H1 (cell line): ENCODE results near the gene HRH2. TPM values are rescaled to one million over a fixed set of nuclear protein-coding genes. Genes with fewer than 3 reads are reported as not detected.

Experiments used
- CTCF ChIA-PET: fragments of 300-600 bp; sonication (Branson Sonifier 250); formaldehyde crosslinking; loops from one replicate; lab custom pipeline; 2021; ENCODE audit not compliant: partially characterized antibody; lab: Charles Lee
- POLR2A ChIA-PET: fragments of 300-600 bp; sonication (Branson Sonifier 250); formaldehyde crosslinking; loops from one replicate; lab custom pipeline; 2021; ENCODE audit warnings: inconsistent platforms; ENCODE audit not compliant: partially characterized antibody; lab: Charles Lee
- DNase-seq, 2 experiments: peaks; one replicate each; pipeline versions ENCODE4 v3.0.0 to v3.0.0-alpha.2; 2010 to 2022; ENCODE audit warnings: low spot score in 2 of 2, low read depth in 1 of 2, mixed read lengths in 1 of 2
- FAIRE-seq: peaks from 2 replicates; lab custom pipeline; 2011; peaks lifted over from hg19 to GRCh38; lab: Jason Lieb, UNC
- H2AFZ ChIP-seq: 2 replicates; pipeline ENCODE4 v1.8.1; 2012; ENCODE audit warnings: low read length, inconsistent platforms
- H2AK5ac ChIP-seq: 2 replicates; pipeline ENCODE4 v1.6.1; 2013; ENCODE audit warnings: low read depth, low read length
- H2BK120ac ChIP-seq: replicated peaks from 2 replicates; pipeline ENCODE3; 2013; ENCODE audit warnings: low read depth, low read length, inconsistent platforms
- H2BK12ac ChIP-seq: 2 replicates; pipeline ENCODE4 v1.6.1; 2013; ENCODE audit warnings: low read depth, low read length
- H2BK15ac ChIP-seq: 2 replicates; pipeline ENCODE4 v1.6.1; 2013; ENCODE audit warnings: low read length
- H2BK20ac ChIP-seq: 2 replicates; pipeline ENCODE4 v1.6.1; 2013; ENCODE audit warnings: low read length
- H2BK5ac ChIP-seq: 2 replicates; pipeline ENCODE4 v1.6.1; 2013; ENCODE audit warnings: low read depth, low read length
- H3K14ac ChIP-seq: 2 replicates; pipeline ENCODE4 v1.6.1; 2013; ENCODE audit warnings: inconsistent platforms; ENCODE audit not compliant: insufficient read length
- H3K18ac ChIP-seq: 2 replicates; pipeline ENCODE4 v1.6.1; 2013; ENCODE audit warnings: low read length; ENCODE audit errors: extremely low read depth
- H3K23ac ChIP-seq: 2 replicates; pipeline ENCODE4 v1.6.1; 2013; ENCODE audit warnings: inconsistent platforms; ENCODE audit not compliant: insufficient read length
- H3K23me2 ChIP-seq: 2 replicates; pipeline ENCODE4 v1.6.1; 2013; ENCODE audit warnings: low read depth, low read length
- H3K27ac ChIP-seq: 2 replicates; pipeline ENCODE4 v1.6.1; 2011; ENCODE audit warnings: low read depth, low read length, inconsistent platforms
- H3K27me3 ChIP-seq, 4 experiments: replicated peaks in 1 of 4; 1 replicate in 1 of 4; 2 replicates in 3 of 4; pipeline versions ENCODE4 v1.6.1 to v1.8.1; 2011 to 2013; ENCODE audit warnings: low read length in 3 of 4, mild to moderate bottlenecking in 3 of 4, inconsistent platforms in 2 of 4, mixed read lengths in 2 of 4, moderate library complexity in 1 of 4; ENCODE audit not compliant: control insufficient read depth in 3 of 4, insufficient read depth in 3 of 4; ENCODE audit errors: extremely low read depth in 1 of 4
- H3K36me3 ChIP-seq, 4 experiments: 2 replicates each; pipeline versions ENCODE4 v1.6.1 to v1.8.1; 2011 to 2013; ENCODE audit warnings: mild to moderate bottlenecking in 4 of 4, low read length in 3 of 4, moderate library complexity in 2 of 4, control low read depth in 1 of 4, inconsistent platforms in 1 of 4; ENCODE audit not compliant: insufficient read depth in 4 of 4, control insufficient read depth in 2 of 4
- H3K4ac ChIP-seq: replicated peaks from 2 replicates; pipeline ENCODE3; 2013; ENCODE audit warnings: low read length, low read depth, mixed read lengths, inconsistent platforms; ENCODE audit not compliant: insufficient read length
- H3K4me1 ChIP-seq, 4 experiments: replicated peaks in 1 of 4; 1 replicate in 1 of 4; 2 replicates in 3 of 4; pipeline versions ENCODE4 v1.6.1 to v1.8.1; 2011 to 2013; ENCODE audit warnings: low read length in 3 of 4, inconsistent platforms in 2 of 4, mixed read lengths in 1 of 4; ENCODE audit not compliant: insufficient read depth in 4 of 4, control insufficient read depth in 3 of 4
- H3K4me2 ChIP-seq, 2 experiments: 2 replicates each; pipeline versions ENCODE4 v1.6.1 to v1.8.1; 2011 to 2013; ENCODE audit warnings: low read depth in 2 of 2, low read length in 2 of 2, control low read depth in 1 of 2, inconsistent platforms in 1 of 2, mild to moderate bottlenecking in 1 of 2; ENCODE audit not compliant: insufficient read depth in 1 of 2
- H3K4me3 ChIP-seq, 4 experiments: fragments of 200-600, 300-600 bp in 1 of 4; sonication (generic), shearing (Covaris generic), sonication (Bioruptor Twin) in 1 of 4; 2 replicates each; pipeline versions ENCODE4 v1.5.1 to v1.8.1; 2011 to 2016; ENCODE audit warnings: low read length in 4 of 4, low read depth in 3 of 4, control low read depth in 2 of 4, inconsistent platforms in 2 of 4, mild to moderate bottlenecking in 2 of 4, mixed read lengths in 1 of 4, moderate library complexity in 1 of 4; ENCODE audit not compliant: insufficient read depth in 2 of 4; ENCODE audit errors: extremely low read depth in 1 of 4
- H3K56ac ChIP-seq: replicated peaks from 2 replicates; pipeline ENCODE3; 2013; ENCODE audit warnings: low read depth, mild to moderate bottlenecking, mixed read lengths, low read length, inconsistent platforms; ENCODE audit not compliant: insufficient read length
- H3K79me1 ChIP-seq: 2 replicates; pipeline ENCODE4 v1.6.1; 2013; ENCODE audit warnings: low read depth, low read length, control low read depth
- H3K79me2 ChIP-seq, 2 experiments: 2 replicates each; pipeline versions ENCODE4 v1.6.1 to v1.8.1; 2012 to 2013; ENCODE audit warnings: low read length in 2 of 2, mild to moderate bottlenecking in 2 of 2, inconsistent platforms in 1 of 2; ENCODE audit not compliant: insufficient read depth in 2 of 2, control insufficient read depth in 1 of 2
- H3K9ac ChIP-seq, 4 experiments: replicated peaks in 1 of 4; 1 replicate in 1 of 4; 2 replicates in 3 of 4; pipeline versions ENCODE4 v1.6.1 to v1.8.1; 2011 to 2013; ENCODE audit warnings: low read depth in 3 of 4, low read length in 3 of 4, control low read depth in 2 of 4, mild to moderate bottlenecking in 2 of 4, moderate library complexity in 2 of 4, inconsistent platforms in 1 of 4; ENCODE audit errors: extremely low read depth in 1 of 4
- H3K9me3 ChIP-seq, 2 experiments: 2 replicates each; pipeline versions ENCODE4 v1.6.1 to v1.8.1; 2012 to 2013; ENCODE audit warnings: mild to moderate bottlenecking in 2 of 2, moderate library complexity in 2 of 2, control low read depth in 1 of 2, inconsistent platforms in 1 of 2, low read depth in 1 of 2, low read length in 1 of 2, mixed read lengths in 1 of 2; ENCODE audit not compliant: insufficient read depth in 2 of 2
- H4K20me1 ChIP-seq, 2 experiments: replicated peaks in 1 of 2; 2 replicates each; pipeline versions ENCODE3 to v1.8.1; 2011 to 2013; ENCODE audit warnings: inconsistent platforms in 2 of 2, low read length in 2 of 2, mild to moderate bottlenecking in 1 of 2; ENCODE audit not compliant: insufficient read depth in 2 of 2, control insufficient read depth in 1 of 2
- H4K5ac ChIP-seq: 2 replicates; pipeline ENCODE4 v1.6.1; 2013; ENCODE audit warnings: low read length, low read depth, mixed read lengths, inconsistent platforms; ENCODE audit not compliant: insufficient read length
- H4K8ac ChIP-seq: 2 replicates; pipeline ENCODE4 v1.8.0; 2013; ENCODE audit warnings: mild to moderate bottlenecking, moderate library complexity, low read length, inconsistent platforms; ENCODE audit not compliant: insufficient read depth; ENCODE audit errors: extremely low read depth
- H4K91ac ChIP-seq: replicated peaks from 2 replicates; pipeline ENCODE3; 2013; ENCODE audit warnings: low read length, mixed read lengths, inconsistent platforms; ENCODE audit not compliant: insufficient read length
- TBP ChIP-seq: IDR thresholded peaks from 2 replicates; pipeline ENCODE4 v1.6.1; 2011; ENCODE audit warnings: low read depth, low read length, improper control_type of control experiment
- WGBS, 2 experiments: shearing (Covaris generic) in 1 of 2; methylation state at CpG; one replicate each; pipeline versions ENCODE4 v1.1.6 to v1.1.7; 2013 to 2015; ENCODE audit warnings: low lambda C conversion rate in 2 of 2, mixed read lengths in 2 of 2, inconsistent platforms in 1 of 2, low coverage in 1 of 2, missing lambda C conversion rate in 1 of 2; ENCODE audit not compliant: insufficient replicate concordance in 2 of 2, insufficient coverage in 1 of 2, insufficient read length in 1 of 2; ENCODE audit errors: extremely low coverage in 1 of 2, missing lambda C conversion rate in 1 of 2; 5-methylcytosine and 5-hydroxymethylcytosine counted together
- polyA plus RNA-seq, 7 experiments: library from polyadenylated mRNA; depleted of rRNA in 3 of 7; stranded (reverse) in 5 of 7; unstranded in 2 of 7; fragments of >200 nt in 5 of 7; fragments of 200-250 nt in 2 of 7; gene quantifications; 1 replicate in 5 of 7; 2 replicates in 1 of 7; 4 replicates in 1 of 7; pipeline versions ENCODE4 v1.2.1 to v1.2.3, GENCODE V29; 2011 to 2013; ENCODE audit warnings: missing spikeins in 2 of 7, mixed read lengths in 2 of 7
- total RNA-seq: library from RNA; stranded (reverse); fragmentation: NEBNext Ultra II Directional; extraction: Animal tissue kit (Norgen Biotek cat#: 25700); gene quantifications from 2 replicates; pipeline ENCODE4 v1.2.1, GENCODE V29; 2021

HRH2 gene
- total and polyA plus RNA-seq, 2 of the 8 experiments (the other 6 are each of a cell fraction or from before 2014, with no cell fraction given) = 7.8 to 8.1 TPM

- Histone ChIP-seq H3K36me3 (no peaks in the 10 kb centered on the region), H4K20me1 (no peaks in the 10 kb centered on the region), H4K91ac (no peak overlapping the region), H3K4me2 (no peak overlapping the region), H2AK5ac (no peak overlapping the region), H2AFZ (no peak overlapping the region), H2BK15ac (no peak overlapping the region), H4K5ac (no peak overlapping the region), H3K4me1 (peaks cover 0 to 13% (median 7%) of the 10 kb centered on the region in 4 experiments; a peak in 6 of 7 replicates), H2BK5ac (no peak overlapping the region), H3K14ac (no peak overlapping the region), H3K4me3 (no peak overlapping the region), H3K27me3 (no peaks in the 10 kb centered on the region; a peak in 2 of 7 replicates), H3K27ac (no peak overlapping the region), H4K8ac (no peak overlapping the region; the same call in 1 of the 2 replicates), H3K9ac (no peak overlapping the region), H2BK20ac (no peak overlapping the region), H3K23ac (no peak overlapping the region), H3K79me2 (no peaks in the 10 kb centered on the region), H2BK12ac (no peak overlapping the region), H3K4ac (no peak overlapping the region), H3K23me2 (peaks cover 2% of the 10 kb centered on the region; the same call in 1 of the 2 replicates), H3K56ac (no peak overlapping the region), H3K9me3 (peaks cover 3 to 5% of the 10 kb centered on the region in 2 experiments; a peak in 2 of 4 replicates), H3K79me1 (no peaks in the 10 kb centered on the region), H2BK120ac (no peak overlapping the region), H3K18ac (no peak overlapping the region)
- ChIA-PET CTCF (interaction anchor here (0.8 to 8.7 kb wide), 37 partner anchors 10 to 684 kb away, joined by 3 to 136 read pairs (median 13); partner anchors contain the start of gene CPLX2), POLR2A (no interaction called here)
- DNase-seq = no peak
- no peak for TF ChIP-seq TBP
- 74% methylated on average over 3 of the region's 3 CpGs; no CpG with 5 or more reads in 1 of the 2 experiments for WGBS, 2 experiments
- FAIRE-seq = no peak
Observed at GRCh38 chr5:175731172-175731571, 73.3 kb downstream of the HRH2 start.
